GM18868 (cell line): Measurements from ENCODE around the gene CSH1.

Experiments
- ATAC-seq: cut with Tn5 transposase; IDR thresholded peaks from one replicate; pipeline ENCODE4 v1.9.1; 2021; ENCODE audit warnings: mild to moderate bottlenecking, moderate library complexity; ENCODE audit not compliant: unreplicated experiment

CSH1 gene

GRCh38 chr17:63896524-63897354 lies at the start of gene CSH1:
Gene CSH1 (minus strand): TSS chr17:63896574. CDS start chr17:63896511, 63 bp downstream.
- peak; percentile 67 for ATAC-seq

GRCh38 chr17:63945784-63946439 lies 49.5 kb upstream of the CSH1 start:
- ATAC-seq: no peak

GRCh38 chr17:63944736-63945499 lies 48.5 kb upstream of the CSH1 start:
- no peak for ATAC-seq

GRCh38 chr17:63943745-63944144 lies 47.4 kb upstream of the CSH1 start:
- ATAC-seq: no peak

- no peak for ATAC-seq
Observed at GRCh38 chr17:63942309-63942985, 46.1 kb upstream of the CSH1 start.

GRCh38 chr17:63941751-63942150 lies 45.4 kb upstream of the CSH1 start:
- ATAC-seq: no peak

GRCh38 chr17:63941162-63941561 lies 44.8 kb upstream of the CSH1 start:
- no peak for ATAC-seq

GRCh38 chr17:63940584-63940983 lies 44.2 kb upstream of the CSH1 start:
- ATAC-seq: no peak

GRCh38 chr17:63939884-63940283 lies 43.5 kb upstream of the CSH1 start:
- no peak for ATAC-seq

GRCh38 chr17:63939401-63939800 lies 43.0 kb upstream of the CSH1 start:
- no peak for ATAC-seq

- no peak for ATAC-seq
Observed at GRCh38 chr17:63937920-63938319, 41.5 kb upstream of the CSH1 start.

GRCh38 chr17:63937319-63937718 lies 40.9 kb upstream of the CSH1 start:
- no peak for ATAC-seq

- no peak for ATAC-seq
Observed at GRCh38 chr17:63934183-63935112, 38.1 kb upstream of the CSH1 start.

- ATAC-seq: no peak
Observed at GRCh38 chr17:63933598-63933997, 37.2 kb upstream of the CSH1 start.

GRCh38 chr17:63932721-63933120 lies 36.3 kb upstream of the CSH1 start:
- no peak for ATAC-seq

- ATAC-seq: peak; percentile 81
Observed at GRCh38 chr17:63931981-63932561, 35.7 kb upstream of the CSH1 start, which contains the start of gene CD79B. Gene CD79B (minus strand): TSS chr17:63932331. CDS start chr17:63932261, 70 bp downstream.

- ATAC-seq: no peak
Observed at GRCh38 chr17:63930951-63931575, 34.7 kb upstream of the CSH1 start.

- no peak for ATAC-seq
Observed at GRCh38 chr17:63929860-63930766, 33.7 kb upstream of the CSH1 start.
